Peyer's patch (tissue), 4 donors: ENCODE measurements around the gene CECR2. TPM values are rescaled to one million over a fixed set of nuclear protein-coding genes. Genes with fewer than 3 reads are reported as not detected.
A peak's percentile ranks its signal among the peaks of the same experiment; 100 is the strongest.

ENCODE experiments used
- DNase-seq, 3 donors: peaks; one replicate each; pipeline ENCODE4 v3.0.0-alpha.2; 2017 to 2019
- H3K27ac ChIP-seq, 4 donors: fragments of 200-600 bp; sonication (generic); one replicate each; pipeline ENCODE4 v1.5.1; 2016 to 2019
- H3K27me3 ChIP-seq, 2 donors: fragments of 200-600 bp; sonication (generic); one replicate each; pipeline ENCODE4 v1.5.1; 2019
- H3K36me3 ChIP-seq, 3 donors: fragments of 200-600 bp; sonication (generic); one replicate each; pipeline ENCODE4 v1.5.1; 2016 to 2019
- H3K4me1 ChIP-seq, 4 donors: fragments of 200-600 bp; sonication (generic); one replicate each; pipeline ENCODE4 v1.5.1; 2016 to 2019
- H3K4me3 ChIP-seq, 4 donors: fragments of 200-600 bp; sonication (generic); 1 replicate in 3 of 4; 2 replicates in 1 of 4; pipeline ENCODE4 v1.5.1; 2016 to 2019; ENCODE audit warnings: mild to moderate bottlenecking in 1 of 4
- H3K9me3 ChIP-seq, 4 donors: fragments of 200-600 bp; sonication (generic); one replicate each; pipeline ENCODE4 v1.5.1; 2016 to 2019; ENCODE audit warnings: mild to moderate bottlenecking in 1 of 4
- POLR2A ChIP-seq, 2 donors: fragments of 450-650 bp; IDR thresholded peaks; one replicate each; pipeline ENCODE4 v1.5.1; 2017; ENCODE audit warnings: antibody characterized with exemption in 2 of 2, mild to moderate bottlenecking in 2 of 2, moderate library complexity in 2 of 2
- total RNA-seq, 4 donors: library from RNA; depleted of rRNA; stranded (reverse); fragments of >200 nt; gene quantifications; one replicate each; pipeline ENCODE4 v1.1.0, GENCODE V29; 2016
- TF ChIP-seq, protein P1 (sequence below), 6 experiments: fragments of 450-650 bp in 4 of 6; fragments of 200-600 bp in 2 of 6; sonication (generic) in 1 of 6; IDR thresholded peaks; one replicate each; pipeline ENCODE4 v1.5.1; 2017 to 2019; ENCODE audit warnings: antibody characterized with exemption in 6 of 6, mild to moderate bottlenecking in 3 of 6, moderate library complexity in 1 of 6

The CECR2 gene
- total RNA-seq, 4 donors from 2014 or later = 0.18 to 5.0 (median 0.69) TPM

GRCh38 chr22:17548010-17548755 lies 178.9 kb downstream of the CECR2 start:
- TF ChIP-seq POLR2A (IDR thresholded peaks at IDR 0.05) = no peak
- DNase-seq = peak in 1 of 3 donors; percentile 31
- H3K9me3 ChIP-seq = no peaks in the 10 kb centered on the region
- no peak overlapping the region for H3K4me3 ChIP-seq
- no peaks in the 10 kb centered on the region for H3K4me1 ChIP-seq
- no peaks in the 10 kb centered on the region for H3K36me3 ChIP-seq
- no peak overlapping the region for H3K27ac ChIP-seq
- no peaks in the 10 kb centered on the region for H3K27me3 ChIP-seq

DNA sequence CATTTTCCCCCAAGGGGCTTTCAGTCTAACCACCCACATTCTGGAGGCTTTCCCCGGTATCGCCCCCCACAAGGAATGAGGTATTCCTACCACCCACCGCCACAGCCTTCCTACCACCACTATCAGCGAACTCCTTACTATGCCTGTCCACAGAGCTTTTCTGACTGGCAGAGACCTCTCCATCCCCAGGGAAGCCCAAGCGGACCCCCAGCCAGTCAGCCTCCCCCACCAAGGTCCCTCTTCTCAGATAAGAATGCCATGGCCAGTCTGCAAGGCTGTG lies 179.4 kb downstream of the CECR2 start:
- Histone ChIP-seq H3K4me1 (no peaks in the 10 kb centered on the region), H3K9me3 (no peaks in the 10 kb centered on the region), H3K27ac (no peak overlapping the region), H3K36me3 (no peaks in the 10 kb centered on the region), H3K4me3 (no peak overlapping the region), H3K27me3 (no peaks in the 10 kb centered on the region)
- DNase-seq = peak in 1 of 3 donors; percentile 14
- TF ChIP-seq, protein P1, sequence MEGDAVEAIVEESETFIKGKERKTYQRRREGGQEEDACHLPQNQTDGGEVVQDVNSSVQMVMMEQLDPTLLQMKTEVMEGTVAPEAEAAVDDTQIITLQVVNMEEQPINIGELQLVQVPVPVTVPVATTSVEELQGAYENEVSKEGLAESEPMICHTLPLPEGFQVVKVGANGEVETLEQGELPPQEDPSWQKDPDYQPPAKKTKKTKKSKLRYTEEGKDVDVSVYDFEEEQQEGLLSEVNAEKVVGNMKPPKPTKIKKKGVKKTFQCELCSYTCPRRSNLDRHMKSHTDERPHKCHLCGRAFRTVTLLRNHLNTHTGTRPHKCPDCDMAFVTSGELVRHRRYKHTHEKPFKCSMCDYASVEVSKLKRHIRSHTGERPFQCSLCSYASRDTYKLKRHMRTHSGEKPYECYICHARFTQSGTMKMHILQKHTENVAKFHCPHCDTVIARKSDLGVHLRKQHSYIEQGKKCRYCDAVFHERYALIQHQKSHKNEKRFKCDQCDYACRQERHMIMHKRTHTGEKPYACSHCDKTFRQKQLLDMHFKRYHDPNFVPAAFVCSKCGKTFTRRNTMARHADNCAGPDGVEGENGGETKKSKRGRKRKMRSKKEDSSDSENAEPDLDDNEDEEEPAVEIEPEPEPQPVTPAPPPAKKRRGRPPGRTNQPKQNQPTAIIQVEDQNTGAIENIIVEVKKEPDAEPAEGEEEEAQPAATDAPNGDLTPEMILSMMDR (IDR thresholded peaks at IDR 0.05) = no peak
- TF ChIP-seq POLR2A (IDR thresholded peaks at IDR 0.05) = no peak

- Histone ChIP-seq H3K4me3 (no peak overlapping the region), H3K27me3 (no peaks in the 10 kb centered on the region), H3K36me3 (no peaks in the 10 kb centered on the region), H3K27ac (no peak overlapping the region), H3K9me3 (no peaks in the 10 kb centered on the region), H3K4me1 (no peaks in the 10 kb centered on the region)
- TF ChIP-seq, protein P1 (IDR thresholded peaks at IDR 0.05) = no peak
- no peak for TF ChIP-seq POLR2A (IDR thresholded peaks at IDR 0.05)
- DNase-seq = peak in 1 of 3 donors; percentile 25
Observed at GRCh38 chr22:17549183-17549582, 179.9 kb downstream of the CECR2 start.

DNA sequence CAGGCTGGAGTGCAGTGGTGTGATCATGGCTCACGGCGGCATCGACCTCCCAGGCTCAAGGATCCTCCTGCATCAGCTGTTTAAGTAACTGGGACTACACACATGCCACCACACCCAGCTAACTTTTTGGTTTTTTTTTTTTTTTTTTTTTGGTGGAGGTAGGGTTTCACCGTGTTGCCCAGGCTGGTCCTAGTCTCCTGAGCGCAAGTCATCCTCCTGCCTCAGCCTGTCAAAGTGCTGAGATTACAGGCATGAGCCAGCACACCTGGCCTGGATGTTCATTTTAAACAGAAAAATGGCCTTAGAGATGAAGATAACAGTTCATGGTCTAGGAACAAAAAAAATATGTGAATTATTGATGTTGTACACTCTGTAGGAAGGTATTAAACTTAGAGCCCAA lies 180.4 kb downstream of the CECR2 start:
- Histone ChIP-seq H3K27me3 (no peaks in the 10 kb centered on the region), H3K27ac (no peak overlapping the region), H3K4me1 (no peaks in the 10 kb centered on the region), H3K36me3 (no peaks in the 10 kb centered on the region), H3K4me3 (no peak overlapping the region), H3K9me3 (no peaks in the 10 kb centered on the region)
- DNase-seq = peak in 1 of 3 donors; percentile 2
- no peak for TF ChIP-seq POLR2A (IDR thresholded peaks at IDR 0.05)
- TF ChIP-seq, protein P1 (IDR thresholded peaks at IDR 0.05) = no peak

DNA sequence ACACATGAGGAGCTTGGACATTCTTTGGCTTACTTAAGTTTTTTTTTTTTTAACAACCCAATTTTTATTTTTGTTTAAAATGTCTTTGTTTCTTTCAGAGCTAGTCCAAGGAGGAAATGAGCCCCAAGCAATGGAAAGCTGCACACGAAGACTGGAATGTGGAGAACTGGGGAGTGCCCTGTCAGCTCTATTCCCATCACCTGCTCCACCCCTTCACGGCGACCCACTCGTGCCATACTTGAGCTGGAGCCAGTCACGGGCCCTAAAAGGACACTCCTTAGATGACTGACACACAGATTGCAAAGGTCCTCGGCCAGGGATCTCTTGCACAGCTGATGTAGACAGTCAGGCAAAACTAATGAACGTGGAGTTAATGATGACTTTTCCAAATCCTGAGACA lies 183.5 kb downstream of the CECR2 start:
- Histone ChIP-seq H3K27me3 (no peaks in the 10 kb centered on the region), H3K36me3 (no peaks in the 10 kb centered on the region), H3K4me3 (no peak overlapping the region), H3K4me1 (no peaks in the 10 kb centered on the region), H3K9me3 (no peaks in the 10 kb centered on the region), H3K27ac (no peak overlapping the region)
- TF ChIP-seq, protein P1 (IDR thresholded peaks at IDR 0.05) = no peak
- TF ChIP-seq POLR2A (IDR thresholded peaks at IDR 0.05) = no peak
- peak in 1 of 3 donors; percentile 28 for DNase-seq

GRCh38 chr22:17554814-17555213 lies 185.6 kb downstream of the CECR2 start:
- H3K9me3 ChIP-seq = no peaks in the 10 kb centered on the region
- H3K4me1 ChIP-seq = no peaks in the 10 kb centered on the region
- H3K27me3 ChIP-seq = no peaks in the 10 kb centered on the region
- H3K27ac ChIP-seq = no peak overlapping the region
- TF ChIP-seq, protein P1 (IDR thresholded peaks at IDR 0.05) = no peak
- no peak for TF ChIP-seq POLR2A (IDR thresholded peaks at IDR 0.05)
- no peaks in the 10 kb centered on the region for H3K36me3 ChIP-seq
- no peak overlapping the region for H3K4me3 ChIP-seq
- no peak for DNase-seq
